Upper lobe of left lung (tissue), 4 donors: Measurements from ENCODE around the gene TREH.

ENCODE experiments used
- EP300 ChIP-seq, 4 donors: sonication (generic); formaldehyde crosslinking; IDR thresholded peaks; one replicate each; pipeline ENCODE4 v1.5.1; 2017; ENCODE audit warnings: antibody characterized with exemption in 4 of 4, control low read depth in 2 of 4
- POLR2AphosphoS5 ChIP-seq, 2 donors: sonication (generic); formaldehyde crosslinking; IDR thresholded peaks; one replicate each; pipeline ENCODE4 v1.5.1; 2017; ENCODE audit warnings: antibody characterized with exemption in 2 of 2

DNA sequence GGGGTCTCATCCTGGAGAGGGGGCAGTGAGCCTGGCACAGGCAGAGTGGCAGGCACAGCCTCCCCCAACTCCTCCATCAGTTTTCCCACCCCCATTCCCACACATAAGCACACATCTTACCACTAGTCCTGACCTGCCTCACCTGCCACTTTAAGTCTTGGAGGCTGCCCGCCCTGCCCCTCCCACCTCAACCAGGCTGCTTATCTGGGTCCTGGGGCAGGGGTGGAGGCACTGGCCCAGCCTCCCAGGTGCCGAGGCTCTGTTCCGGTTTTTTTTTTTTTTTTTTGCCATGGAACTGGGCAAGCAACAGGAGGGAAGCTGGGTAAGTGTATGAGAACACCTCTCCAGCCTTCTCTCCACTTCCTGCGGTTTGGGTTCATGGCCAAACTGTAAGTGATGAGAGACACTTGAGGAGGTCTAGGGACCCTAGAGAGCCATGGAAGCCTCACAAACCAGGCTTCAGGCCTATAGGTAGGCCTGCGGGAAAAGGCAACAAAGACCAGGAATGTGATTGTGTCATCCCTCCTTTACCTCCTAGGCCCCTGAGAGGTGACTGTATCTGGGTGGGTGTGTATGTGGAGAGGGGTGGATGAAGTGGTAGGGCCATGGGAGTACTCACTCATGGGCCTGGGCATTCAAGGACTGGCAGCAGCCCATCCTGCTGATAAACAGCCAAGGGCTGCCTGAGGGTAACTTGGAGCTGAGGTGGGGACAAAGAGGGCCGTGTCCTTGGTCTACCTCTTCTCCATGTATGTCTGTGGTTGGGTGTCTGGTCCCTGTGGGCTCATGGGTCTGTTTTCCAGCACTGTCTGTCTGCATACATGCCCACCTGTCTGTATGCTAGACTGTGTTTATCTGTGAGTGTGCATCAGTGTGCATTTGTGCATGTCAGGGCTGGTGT is 49.4 kb downstream of the TREH start:
- TF ChIP-seq EP300 (IDR thresholded peaks at IDR 0.05) (no peak), POLR2AphosphoS5 (IDR thresholded peaks at IDR 0.05) (peak in 1 of 2 donors; percentile 18)
